CD4-positive, alpha-beta T cell (primary cell): ENCODE results near the gene SMIM45.

ENCODE experiments used
- ATAC-seq: fragments of 200-7000 bp; cut with Tn5 transposase; one replicate; pipeline ENCODE4 v1.10.0; 2022; ENCODE audit warnings: mild to moderate bottlenecking; ENCODE audit not compliant: poor library complexity
- CTCF ChIA-PET: fragments of 350-600 bp; sonication (Branson Sonifier 250); formaldehyde crosslinking; loops from one replicate; lab custom pipeline; 2021; ENCODE audit warnings: antibody characterized with exemption, inconsistent platforms; lab: Charles Lee
- POLR2A ChIA-PET: fragments of 350-600 bp; sonication (Branson Sonifier 250); formaldehyde crosslinking; loops from one replicate; lab custom pipeline; 2021; ENCODE audit warnings: antibody characterized with exemption, inconsistent platforms; lab: Charles Lee
- DNase-seq, 14 experiments: peaks; one replicate each; pipeline ENCODE4 v3.0.0-alpha.2; 2013 to 2020; ENCODE audit warnings: mixed read lengths in 2 of 14
- H3K27ac ChIP-seq, 2 donors: one replicate each; pipeline versions ENCODE4 v1.5.1 to v1.7.0; 2013; ENCODE audit warnings: low read length in 2 of 2, low read depth in 1 of 2, mild to moderate bottlenecking in 1 of 2
- H3K27me3 ChIP-seq, 2 experiments: 1 replicate in 1 of 2; 2 replicates in 1 of 2; pipeline versions ENCODE4 v1.6.1 to v1.7.0; 2013; ENCODE audit warnings: low read length in 2 of 2, control low read depth in 1 of 2, mild to moderate bottlenecking in 1 of 2, moderate library complexity in 1 of 2; ENCODE audit not compliant: insufficient read depth in 2 of 2, control insufficient read depth in 1 of 2
- H3K36me3 ChIP-seq: one replicate; pipeline ENCODE4 v1.6.1; 2013; ENCODE audit warnings: low read length, control low read depth; ENCODE audit not compliant: insufficient read depth
- H3K4me1 ChIP-seq: one replicate; pipeline ENCODE4 v1.6.1; 2013; ENCODE audit warnings: low read length, control low read depth; ENCODE audit not compliant: insufficient read depth
- H3K4me3 ChIP-seq: one replicate; pipeline ENCODE4 v1.5.1; 2013; ENCODE audit warnings: mild to moderate bottlenecking, low read length, moderate library complexity
- H3K9me3 ChIP-seq, 2 experiments: 1 replicate in 1 of 2; 2 replicates in 1 of 2; pipeline versions ENCODE4 v1.6.1 to v1.7.0; 2013; ENCODE audit warnings: low read length in 2 of 2, mild to moderate bottlenecking in 2 of 2, control low read depth in 1 of 2, moderate library complexity in 1 of 2; ENCODE audit not compliant: control insufficient read depth in 1 of 2, insufficient read depth in 1 of 2
- H3K27ac Mint-ChIP-seq: one replicate; pipeline ENCODE4 v1.8.0; 2020; ENCODE audit warnings: mixed read lengths
- H3K27me3 Mint-ChIP-seq: one replicate; pipeline ENCODE4 v1.8.0; 2021; ENCODE audit warnings: mixed read lengths
- H3K36me3 Mint-ChIP-seq: one replicate; pipeline ENCODE4 v1.8.0; 2021; ENCODE audit warnings: low read depth, mixed read lengths
- H3K4me1 Mint-ChIP-seq: one replicate; pipeline ENCODE4 v1.8.0; 2021; ENCODE audit warnings: low read depth, mixed read lengths
- H3K4me3 Mint-ChIP-seq: one replicate; pipeline ENCODE4 v1.8.0; 2020; ENCODE audit warnings: mild to moderate bottlenecking, mixed read lengths
- H3K9me3 Mint-ChIP-seq: one replicate; pipeline ENCODE4 v1.8.0; 2020; ENCODE audit warnings: mixed read lengths
- intact Hi-C, 2 experiments: fragments of 100-400 bp; cut with DNase I in 1 of 2; cut with micrococcal nuclease in 1 of 2; formaldehyde crosslinking; loops; one replicate each; pipeline versions ENCODE4 v1.15.1 to v1.9.0; 2023 to 2025; cut with DNase I, micrococcal nuclease
- TF ChIP-seq, protein P1 (sequence below): fragments of 200-600 bp; IDR thresholded peaks from one replicate; pipeline ENCODE4 v1.8.0; 2022; ENCODE audit warnings: antibody characterized with exemption, mild to moderate bottlenecking

Gene SMIM45

DNA sequence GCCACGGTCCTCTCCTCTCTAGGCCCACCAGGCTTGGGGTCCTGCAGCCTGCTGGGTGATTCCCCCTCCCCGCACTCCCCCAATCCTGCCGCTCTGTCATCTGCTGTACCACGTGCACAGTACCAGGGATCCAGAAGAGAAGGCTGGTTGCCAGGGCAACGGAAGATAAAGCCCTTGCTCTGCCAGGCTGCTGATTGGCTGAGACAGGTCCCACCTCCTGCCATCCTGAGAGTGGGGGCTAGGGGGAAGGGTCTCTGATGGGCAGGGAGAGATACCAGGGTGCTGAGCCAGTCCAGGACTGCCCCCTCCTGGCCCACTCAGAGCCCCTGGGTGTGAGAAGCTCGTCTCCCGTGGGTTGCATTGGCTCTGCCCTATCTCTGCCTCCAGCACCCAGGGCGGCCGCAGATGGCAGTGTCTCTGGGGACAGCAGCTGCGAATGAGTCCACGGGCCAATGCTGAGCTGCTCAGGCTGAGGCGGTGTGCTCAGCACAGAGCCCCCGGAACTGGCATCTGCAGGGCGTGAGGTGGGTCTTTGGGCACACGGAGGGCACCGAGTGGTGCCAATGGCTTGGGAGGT lies at the start of gene SMIM45:
TSS of gene SMIM45 (plus strand) at position 253 of the 577 bp plus-strand sequence.
- Histone ChIP-seq H3K27me3 (no peaks in the 10 kb centered on the region), H3K27ac (no peak within 1 kb of the TSS), H3K4me3 (no peak within 1 kb of the TSS), H3K4me1 (peaks cover 9% of the 10 kb centered on the region), H3K36me3 (no peaks in the 10 kb centered on the region), H3K9me3 (no peaks in the 10 kb centered on the region)
- intact Hi-C loops = no loop called here
- POLR2A ChIA-PET = no interaction called here
- Mint-ChIP-seq H3K27ac (no peak within 1 kb of the TSS), H3K4me3 (no peak within 1 kb of the TSS), H3K9me3 (no peaks in the 10 kb centered on the region), H3K27me3 (no peaks in the 10 kb centered on the region), H3K4me1 (peaks cover 3% of the 10 kb centered on the region), H3K36me3 (no peaks in the 10 kb centered on the region)
- CTCF ChIA-PET = interaction anchor here (0.6 kb wide), 1 partner anchor 73 kb away, joined by 3 read pairs; no protein-coding TSS in a partner anchor
- TF ChIP-seq, protein P1, sequence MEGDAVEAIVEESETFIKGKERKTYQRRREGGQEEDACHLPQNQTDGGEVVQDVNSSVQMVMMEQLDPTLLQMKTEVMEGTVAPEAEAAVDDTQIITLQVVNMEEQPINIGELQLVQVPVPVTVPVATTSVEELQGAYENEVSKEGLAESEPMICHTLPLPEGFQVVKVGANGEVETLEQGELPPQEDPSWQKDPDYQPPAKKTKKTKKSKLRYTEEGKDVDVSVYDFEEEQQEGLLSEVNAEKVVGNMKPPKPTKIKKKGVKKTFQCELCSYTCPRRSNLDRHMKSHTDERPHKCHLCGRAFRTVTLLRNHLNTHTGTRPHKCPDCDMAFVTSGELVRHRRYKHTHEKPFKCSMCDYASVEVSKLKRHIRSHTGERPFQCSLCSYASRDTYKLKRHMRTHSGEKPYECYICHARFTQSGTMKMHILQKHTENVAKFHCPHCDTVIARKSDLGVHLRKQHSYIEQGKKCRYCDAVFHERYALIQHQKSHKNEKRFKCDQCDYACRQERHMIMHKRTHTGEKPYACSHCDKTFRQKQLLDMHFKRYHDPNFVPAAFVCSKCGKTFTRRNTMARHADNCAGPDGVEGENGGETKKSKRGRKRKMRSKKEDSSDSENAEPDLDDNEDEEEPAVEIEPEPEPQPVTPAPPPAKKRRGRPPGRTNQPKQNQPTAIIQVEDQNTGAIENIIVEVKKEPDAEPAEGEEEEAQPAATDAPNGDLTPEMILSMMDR = no peak
- DNase-seq (no peak), ATAC-seq (no peak)

DNA sequence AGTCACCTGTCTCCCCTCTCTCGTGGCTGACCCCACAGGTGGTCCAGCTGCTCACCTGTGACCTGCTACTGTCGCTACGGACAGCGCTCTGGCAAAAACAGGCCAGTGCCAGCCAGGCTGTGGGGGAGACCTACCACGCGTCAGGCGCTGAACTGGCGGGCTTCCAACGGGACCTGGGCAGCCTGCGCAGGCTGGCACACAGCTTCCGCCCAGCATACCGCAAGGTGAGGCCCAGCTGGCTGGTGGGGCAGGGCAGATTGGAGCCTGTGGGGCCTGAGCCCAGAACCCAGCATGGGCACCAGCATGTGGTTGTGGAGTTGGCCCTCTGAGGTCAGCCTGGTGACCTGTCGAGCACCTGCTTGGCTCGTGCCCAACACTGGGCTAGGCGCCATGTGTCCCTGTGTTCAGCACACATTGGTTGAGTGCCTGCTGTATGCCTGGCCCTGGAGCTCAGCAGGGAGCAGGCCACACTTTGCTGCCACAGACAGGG lies 49.0 kb upstream of the SMIM45 start:
- H3K27me3 ChIP-seq = no peaks in the 10 kb centered on the region
- no peaks in the 10 kb centered on the region for H3K9me3 ChIP-seq
- peaks cover 50% of the 10 kb centered on the region for H3K36me3 ChIP-seq
- Mint-ChIP-seq H3K9me3 (no peaks in the 10 kb centered on the region), H3K36me3 (peaks cover 43% of the 10 kb centered on the region), H3K4me1 (no peaks in the 10 kb centered on the region), H3K27me3 (no peaks in the 10 kb centered on the region), H3K4me3 (no peak overlapping the region), H3K27ac (no peak overlapping the region)
- H3K4me3 ChIP-seq = no peak overlapping the region
- DNase-seq (no peak), ATAC-seq (no peak)
- intact Hi-C loops = no loop called here
- ChIA-PET POLR2A (no interaction called here), CTCF (no interaction called here)
- no peak overlapping the region for H3K27ac ChIP-seq
- peaks cover 8% of the 10 kb centered on the region for H3K4me1 ChIP-seq
- TF ChIP-seq, protein P1 = no peak

DNA sequence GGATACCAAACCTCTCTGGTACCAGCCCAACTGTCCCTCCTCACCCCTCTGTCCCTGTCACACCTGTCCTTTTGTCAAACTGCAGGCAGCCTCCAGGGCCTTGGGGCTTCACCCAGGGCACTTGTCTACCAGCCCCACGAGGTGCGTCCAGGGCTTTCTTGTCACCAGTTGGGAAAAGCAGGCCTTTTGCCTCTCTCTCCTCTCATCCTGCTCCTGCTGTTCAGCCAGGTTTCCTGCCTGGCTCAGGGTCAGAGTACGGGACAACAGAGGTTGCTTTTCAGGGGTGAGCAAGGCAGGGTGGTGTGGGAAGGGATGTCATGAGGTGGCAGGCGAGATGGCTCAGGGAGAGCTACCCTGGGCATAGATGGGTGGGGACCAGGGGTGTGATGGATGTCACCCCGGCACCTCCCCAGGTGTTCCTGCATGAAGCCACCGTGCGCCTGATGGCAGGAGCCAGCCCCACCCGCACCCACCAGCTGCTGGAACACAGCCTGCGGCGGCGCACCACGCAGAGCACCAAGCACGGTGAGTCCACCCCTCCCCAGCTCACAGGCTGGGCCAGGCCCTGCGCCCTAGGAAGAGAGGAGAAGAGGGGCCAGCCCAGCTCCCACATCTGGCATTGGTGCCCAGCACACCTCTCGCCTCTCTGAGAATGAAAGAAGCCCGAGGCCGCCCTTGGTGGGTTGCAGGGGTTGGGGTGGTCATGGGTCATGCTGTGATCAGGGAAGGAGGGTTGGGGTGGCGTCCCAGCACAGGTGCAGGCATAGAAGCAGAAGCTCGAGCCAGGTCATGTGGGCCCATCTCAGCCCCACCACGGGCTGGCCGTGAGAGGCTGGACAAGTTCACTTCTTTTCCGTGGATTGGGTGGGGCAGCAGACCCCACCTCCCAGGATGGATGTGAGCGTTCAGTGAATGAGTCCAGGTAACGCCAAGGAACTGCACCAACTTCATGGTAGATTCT lies 47.2 kb upstream of the SMIM45 start:
- ChIA-PET CTCF (no interaction called here), POLR2A (no interaction called here)
- Mint-ChIP-seq H3K36me3 (peaks cover 25% of the 10 kb centered on the region), H3K9me3 (no peaks in the 10 kb centered on the region), H3K27me3 (peaks cover 12% of the 10 kb centered on the region), H3K27ac (no peak overlapping the region), H3K4me3 (no peak overlapping the region), H3K4me1 (peaks cover 14% of the 10 kb centered on the region)
- Histone ChIP-seq H3K27me3 (peaks cover 0 to 8% of the 10 kb centered on the region in 2 experiments), H3K27ac (no peak overlapping the region), H3K4me1 (peaks cover 26% of the 10 kb centered on the region), H3K36me3 (peaks cover 35% of the 10 kb centered on the region), H3K4me3 (no peak overlapping the region), H3K9me3 (peaks cover 0 to 4% of the 10 kb centered on the region in 2 experiments)
- intact Hi-C loops = no loop called here
- TF ChIP-seq, protein P1 = no peak
- ATAC-seq (no peak), DNase-seq (no peak)
